ENCODE measurements around the gene AHRR.

Gene AHRR

DNA sequence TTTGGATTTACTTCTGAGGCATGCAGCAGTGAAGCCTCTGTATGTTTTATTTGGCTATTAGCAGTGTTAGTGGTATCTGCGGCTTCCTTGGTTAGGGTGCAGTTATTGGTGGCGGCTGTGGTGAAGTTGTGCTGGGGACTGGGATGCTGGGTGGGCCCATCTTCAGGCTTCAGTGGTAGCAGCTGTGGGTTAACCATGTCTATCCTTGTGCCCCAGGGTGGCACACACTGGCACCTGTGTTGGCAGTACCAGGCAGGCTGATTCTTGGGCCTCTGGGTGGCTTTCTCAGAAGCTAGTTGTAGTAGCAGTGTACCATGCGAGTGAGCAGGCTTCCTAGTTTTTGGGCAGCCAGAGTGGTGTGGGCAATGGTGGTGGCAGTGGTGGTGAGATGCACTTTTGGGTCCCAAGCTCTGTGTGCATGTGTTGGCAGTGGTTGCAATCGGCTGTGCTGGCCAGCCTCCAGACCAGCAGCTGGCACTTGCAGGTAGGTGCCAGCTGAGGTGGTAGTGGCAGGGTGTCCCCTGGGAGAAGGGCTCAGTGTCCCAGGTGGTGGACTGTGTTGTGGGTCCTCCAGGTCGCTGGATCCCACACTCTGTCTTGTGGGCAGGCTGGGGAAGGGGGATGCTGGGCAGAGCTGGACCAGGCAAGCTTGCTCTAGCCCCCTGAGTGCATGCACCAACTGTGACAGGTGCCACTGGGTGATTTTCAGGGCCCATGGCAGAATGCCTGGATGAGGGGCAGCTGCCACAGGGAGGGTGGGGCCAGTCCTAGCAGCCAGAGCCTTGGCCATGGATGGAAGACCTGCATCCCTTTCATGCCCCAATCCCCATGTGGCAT lies 13.6 kb downstream of the AHRR start:
- Histone ChIP-seq H3K4me3 (ENCODE audit: extremely low read depth, insufficient read depth, low read length, poor library complexity, severe bottlenecking) (no peak overlapping the region), H3K9me3 (ENCODE audit: control insufficient read depth, low read length) (no peaks in the 10 kb centered on the region), H3K27ac (ENCODE audit: low read depth, low read length, severe bottlenecking) (no peak overlapping the region), H3K36me3 (ENCODE audit: control insufficient read depth, insufficient read depth, low read length) (no peaks in the 10 kb centered on the region), H3K4me1 (ENCODE audit: control insufficient read depth, insufficient read depth, low read length, poor library complexity, severe bottlenecking) (no peaks in the 10 kb centered on the region)
- 82 to 100% methylated on average over 1 to 5 of the region's 5 CpGs for WGBS, 2 experiments (ENCODE audit: insufficient coverage in 2 of 2)

GRCh38 chr5:335740-336038 lies 14.2 kb downstream of the AHRR start:
- Histone ChIP-seq H3K9me3 (ENCODE audit: control insufficient read depth, low read length) (no peaks in the 10 kb centered on the region), H3K27ac (ENCODE audit: low read depth, low read length, severe bottlenecking) (no peak overlapping the region), H3K36me3 (ENCODE audit: control insufficient read depth, insufficient read depth, low read length) (no peaks in the 10 kb centered on the region), H3K4me1 (ENCODE audit: control insufficient read depth, insufficient read depth, low read length, poor library complexity, severe bottlenecking) (no peaks in the 10 kb centered on the region), H3K4me3 (ENCODE audit: extremely low read depth, insufficient read depth, low read length, poor library complexity, severe bottlenecking) (no peak overlapping the region)
- 100% methylated on average over 2 of the region's 3 CpGs for WGBS, 2 experiments (ENCODE audit: insufficient coverage in 2 of 2)

GRCh38 chr5:337563-338130 lies 16.1 kb downstream of the AHRR start:
- no peaks in the 10 kb centered on the region for H3K9me3 ChIP-seq (ENCODE audit: control insufficient read depth, low read length)
- no peak overlapping the region for H3K27ac ChIP-seq (ENCODE audit: low read depth, low read length, severe bottlenecking)
- no peaks in the 10 kb centered on the region for H3K36me3 ChIP-seq (ENCODE audit: control insufficient read depth, insufficient read depth, low read length)
- 59 to 68% methylated on average over 11 of the region's 12 CpGs for WGBS, 2 experiments (ENCODE audit: insufficient coverage in 2 of 2)
- H3K4me3 ChIP-seq (ENCODE audit: extremely low read depth, insufficient read depth, low read length, poor library complexity, severe bottlenecking): no peak overlapping the region
- H3K4me1 ChIP-seq (ENCODE audit: control insufficient read depth, insufficient read depth, low read length, poor library complexity, severe bottlenecking): no peaks in the 10 kb centered on the region

- WGBS, 2 experiments (ENCODE audit: insufficient coverage in 2 of 2): 91 to 92% methylated on average over 14 to 20 of the region's 27 CpGs
- peaks cover 4% of the 10 kb centered on the region for H3K4me1 ChIP-seq (ENCODE audit: control insufficient read depth, insufficient read depth, low read length, poor library complexity, severe bottlenecking)
- H3K27ac ChIP-seq (ENCODE audit: low read depth, low read length, severe bottlenecking): no peak overlapping the region
- H3K9me3 ChIP-seq (ENCODE audit: control insufficient read depth, low read length): no peaks in the 10 kb centered on the region
- no peak overlapping the region for H3K4me3 ChIP-seq (ENCODE audit: extremely low read depth, insufficient read depth, low read length, poor library complexity, severe bottlenecking)
- no peaks in the 10 kb centered on the region for H3K36me3 ChIP-seq (ENCODE audit: control insufficient read depth, insufficient read depth, low read length)
These were observed 21.3 kb downstream of the AHRR start for GRCh38 chr5:342501-343460.

DNA sequence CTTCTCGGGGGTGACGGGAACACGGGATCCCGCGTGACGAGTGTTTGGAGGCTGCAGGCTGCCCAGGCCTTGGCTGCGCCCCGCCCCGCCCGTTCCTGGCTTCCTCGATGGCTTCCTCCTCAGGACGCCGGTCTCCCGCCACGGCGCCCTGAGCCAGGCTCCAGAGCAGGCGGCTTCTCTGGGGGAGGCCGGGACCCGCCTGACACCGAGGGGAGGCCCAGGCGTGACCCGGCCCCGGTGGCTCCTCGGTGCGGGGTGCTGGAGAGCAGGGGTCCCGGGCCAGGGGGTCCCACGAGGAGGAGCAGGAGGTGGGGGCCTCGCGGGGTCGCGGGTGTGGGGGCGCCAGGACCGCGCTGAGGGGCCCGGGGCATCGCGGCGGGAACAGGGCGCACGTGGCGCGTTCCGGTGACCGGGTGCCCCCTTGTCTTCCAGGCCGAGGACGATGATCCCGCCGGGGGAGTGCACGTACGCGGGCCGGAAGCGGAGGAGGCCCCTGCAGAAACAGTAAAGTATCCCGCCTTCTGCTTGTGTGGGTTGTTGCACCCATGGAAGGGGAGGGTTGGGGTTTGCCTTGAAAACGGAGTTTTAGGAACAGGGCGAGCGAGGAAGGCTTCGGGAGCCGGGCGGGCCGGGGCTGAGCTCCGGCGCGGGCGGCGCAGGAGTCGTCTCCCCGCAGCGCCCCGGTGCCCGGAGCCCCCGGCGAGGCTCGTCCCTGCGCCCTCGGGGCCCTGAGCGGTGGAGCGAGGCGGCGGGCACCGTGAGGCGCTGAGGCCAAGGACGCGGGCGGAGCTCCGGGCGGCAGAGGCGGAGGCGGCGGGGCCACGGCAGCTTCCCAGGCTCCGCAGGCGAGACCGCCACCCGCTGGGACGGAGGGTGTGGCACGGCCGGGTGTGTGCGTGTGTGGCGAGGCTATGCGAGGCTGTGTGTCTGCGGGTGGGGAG lies 22.2 kb downstream of the AHRR start:
- Histone ChIP-seq H3K27ac (ENCODE audit: low read depth, low read length, severe bottlenecking) (no peak overlapping the region), H3K36me3 (ENCODE audit: control insufficient read depth, insufficient read depth, low read length) (no peaks in the 10 kb centered on the region), H3K9me3 (ENCODE audit: control insufficient read depth, low read length) (no peaks in the 10 kb centered on the region), H3K4me3 (ENCODE audit: extremely low read depth, insufficient read depth, low read length, poor library complexity, severe bottlenecking) (peak overlapping the region; percentile 23), H3K4me1 (ENCODE audit: control insufficient read depth, insufficient read depth, low read length, poor library complexity, severe bottlenecking) (peaks cover 4% of the 10 kb centered on the region)
- 33 to 44% methylated on average over 79 to 85 of the region's 102 CpGs for WGBS, 2 experiments (ENCODE audit: insufficient coverage in 2 of 2)

- H3K4me3 ChIP-seq (ENCODE audit: extremely low read depth, insufficient read depth, low read length, poor library complexity, severe bottlenecking): no peak overlapping the region
- no peak overlapping the region for H3K27ac ChIP-seq (ENCODE audit: low read depth, low read length, severe bottlenecking)
- no peaks in the 10 kb centered on the region for H3K9me3 ChIP-seq (ENCODE audit: control insufficient read depth, low read length)
- peaks cover 4% of the 10 kb centered on the region for H3K4me1 ChIP-seq (ENCODE audit: control insufficient read depth, insufficient read depth, low read length, poor library complexity, severe bottlenecking)
- WGBS, 2 experiments (ENCODE audit: insufficient coverage in 2 of 2): no CpG with 5 or more reads among the region's 8 CpGs
- H3K36me3 ChIP-seq (ENCODE audit: control insufficient read depth, insufficient read depth, low read length): no peaks in the 10 kb centered on the region
These were observed 23.2 kb downstream of the AHRR start for GRCh38 chr5:344668-345067.

DNA sequence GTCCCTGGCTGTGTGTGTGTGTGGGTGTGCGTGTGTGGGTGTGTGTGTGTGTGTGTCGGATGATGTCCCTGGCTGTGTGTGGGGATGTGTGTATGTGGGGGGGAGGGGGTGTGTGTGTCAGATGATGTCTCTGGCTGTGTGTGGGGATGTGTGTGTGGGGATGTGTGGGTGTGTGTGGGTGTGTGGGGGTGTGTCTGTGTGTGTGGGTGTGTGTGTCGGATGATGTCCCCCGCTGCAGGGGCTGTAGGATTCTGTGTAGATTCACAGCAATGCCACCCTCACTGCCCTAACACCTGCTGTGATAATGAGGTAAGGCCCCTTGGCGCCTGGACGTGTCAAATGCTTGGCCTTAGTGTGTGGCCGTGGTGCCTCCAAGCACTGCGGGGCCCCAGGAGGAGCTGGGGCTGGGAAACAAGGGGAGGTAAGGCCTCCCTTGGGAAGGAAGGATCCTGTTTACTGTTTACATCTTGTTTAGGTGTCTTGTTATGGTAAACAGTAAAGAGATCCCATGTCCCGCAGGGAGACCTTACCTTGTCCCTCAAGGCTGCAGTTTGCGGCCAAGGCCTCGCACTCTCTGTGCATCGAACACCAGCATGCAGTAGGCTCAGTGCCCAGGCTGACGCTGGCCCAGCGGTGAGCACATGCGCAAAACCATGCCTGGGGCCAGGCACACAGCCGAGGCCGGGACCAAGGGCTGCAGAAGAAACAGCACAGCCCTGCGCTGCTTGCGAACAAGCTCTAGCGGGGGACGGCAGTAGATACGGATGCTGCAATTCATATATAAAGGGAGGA lies 24.1 kb downstream of the AHRR start:
- peaks cover 4% of the 10 kb centered on the region for H3K4me1 ChIP-seq (ENCODE audit: control insufficient read depth, insufficient read depth, low read length, poor library complexity, severe bottlenecking)
- no peaks in the 10 kb centered on the region for H3K36me3 ChIP-seq (ENCODE audit: control insufficient read depth, insufficient read depth, low read length)
- WGBS, 2 experiments (ENCODE audit: insufficient coverage in 2 of 2): 71 to 72% methylated on average over 18 to 19 of the region's 22 CpGs
- no peak overlapping the region for H3K27ac ChIP-seq (ENCODE audit: low read depth, low read length, severe bottlenecking)
- no peaks in the 10 kb centered on the region for H3K9me3 ChIP-seq (ENCODE audit: control insufficient read depth, low read length)
- H3K4me3 ChIP-seq (ENCODE audit: extremely low read depth, insufficient read depth, low read length, poor library complexity, severe bottlenecking): no peak overlapping the region

- Histone ChIP-seq H3K4me3 (ENCODE audit: extremely low read depth, insufficient read depth, low read length, poor library complexity, severe bottlenecking) (no peak overlapping the region), H3K36me3 (ENCODE audit: control insufficient read depth, insufficient read depth, low read length) (no peaks in the 10 kb centered on the region), H3K27ac (ENCODE audit: low read depth, low read length, severe bottlenecking) (no peak overlapping the region), H3K9me3 (ENCODE audit: control insufficient read depth, low read length) (no peaks in the 10 kb centered on the region), H3K4me1 (ENCODE audit: control insufficient read depth, insufficient read depth, low read length, poor library complexity, severe bottlenecking) (peaks cover 4% of the 10 kb centered on the region)
- 63 to 67% methylated on average over 20 to 24 of the region's 24 CpGs for WGBS, 2 experiments (ENCODE audit: insufficient coverage in 2 of 2)
These were observed 24.9 kb downstream of the AHRR start for GRCh38 chr5:346229-346935.

DNA sequence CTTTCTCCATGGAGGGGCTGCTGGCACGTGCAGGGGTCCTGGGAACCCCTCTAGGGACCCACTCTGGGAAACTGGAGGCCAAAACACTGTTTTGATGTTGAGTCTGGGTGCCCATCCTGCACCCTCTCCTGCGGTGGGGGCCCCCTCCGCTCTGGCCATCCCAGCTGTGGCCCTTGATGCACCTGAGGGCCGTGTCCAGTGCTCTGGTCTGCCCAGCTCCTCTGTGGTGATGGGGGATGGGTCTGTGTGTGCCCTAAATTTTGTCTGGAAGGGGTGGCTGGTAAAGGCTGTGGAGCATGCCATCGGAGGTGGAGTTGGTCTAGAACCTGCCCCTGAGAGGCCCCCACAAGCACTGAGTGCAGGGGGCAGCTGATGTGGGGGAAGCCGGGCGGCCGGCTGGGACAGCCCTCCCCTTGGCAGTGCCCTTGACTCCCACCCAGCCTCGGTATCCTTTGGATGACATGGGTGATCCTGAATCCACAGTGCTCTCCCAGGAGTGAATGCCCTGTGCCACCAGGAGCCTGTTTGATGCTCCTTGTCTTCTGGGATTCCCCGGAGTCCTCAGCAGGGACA lies 26.3 kb downstream of the AHRR start:
- Histone ChIP-seq H3K27ac (ENCODE audit: low read depth, low read length, severe bottlenecking) (no peak overlapping the region), H3K4me1 (ENCODE audit: control insufficient read depth, insufficient read depth, low read length, poor library complexity, severe bottlenecking) (peaks cover 4% of the 10 kb centered on the region), H3K9me3 (ENCODE audit: control insufficient read depth, low read length) (no peaks in the 10 kb centered on the region), H3K4me3 (ENCODE audit: extremely low read depth, insufficient read depth, low read length, poor library complexity, severe bottlenecking) (no peak overlapping the region), H3K36me3 (ENCODE audit: control insufficient read depth, insufficient read depth, low read length) (no peaks in the 10 kb centered on the region)
- WGBS, 2 experiments (ENCODE audit: insufficient coverage in 2 of 2): 86 to 90% methylated on average over 9 to 10 of the region's 10 CpGs
